ENCODE results near the gene MRPS18B.

Gene MRPS18B

DNA sequence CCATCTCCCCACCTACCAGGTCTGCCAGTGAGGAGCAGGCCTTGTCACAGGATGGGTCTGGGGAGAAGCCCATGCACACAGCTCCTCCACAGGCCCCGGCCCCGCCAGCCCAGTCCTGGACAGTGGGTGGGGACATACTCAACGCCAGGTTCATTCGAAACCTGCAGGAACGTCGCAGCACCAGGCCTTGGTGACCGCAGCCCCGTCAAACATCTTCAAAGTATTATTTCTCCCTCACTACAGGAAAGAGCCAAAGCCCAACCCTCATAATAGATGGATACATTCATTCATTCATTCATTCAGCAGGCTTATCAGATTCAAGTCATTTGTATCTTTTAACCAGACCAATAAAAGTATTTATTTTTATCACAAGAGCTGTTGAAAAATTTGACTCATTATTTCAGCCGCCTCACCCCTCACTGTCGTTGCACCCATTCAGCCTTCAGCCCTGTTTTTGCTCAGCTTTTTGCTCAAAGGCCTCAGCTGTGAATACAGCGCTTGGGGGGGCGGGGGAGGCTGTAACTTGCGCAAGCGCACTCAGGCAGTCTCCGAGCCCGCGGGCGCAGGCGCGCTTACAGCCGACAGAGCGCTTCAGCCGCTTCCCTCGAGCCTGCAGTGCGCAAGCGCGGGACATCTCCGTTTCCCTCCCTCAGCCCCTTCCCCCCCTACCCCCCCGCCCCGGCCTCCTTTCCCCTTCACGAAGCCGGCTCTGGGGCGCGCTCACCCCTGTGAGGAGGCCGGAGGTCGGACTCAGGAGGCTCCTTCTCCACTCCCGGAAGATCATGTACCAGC lies 29.0 kb downstream of the MRPS18B start, which contains the start of gene C6orf136:
TSS of gene C6orf136 (plus strand) at position 684 of the 792 bp plus-strand sequence. CDS start at position 783, 99 bp downstream.
- TF ChIP-seq, protein P1, sequence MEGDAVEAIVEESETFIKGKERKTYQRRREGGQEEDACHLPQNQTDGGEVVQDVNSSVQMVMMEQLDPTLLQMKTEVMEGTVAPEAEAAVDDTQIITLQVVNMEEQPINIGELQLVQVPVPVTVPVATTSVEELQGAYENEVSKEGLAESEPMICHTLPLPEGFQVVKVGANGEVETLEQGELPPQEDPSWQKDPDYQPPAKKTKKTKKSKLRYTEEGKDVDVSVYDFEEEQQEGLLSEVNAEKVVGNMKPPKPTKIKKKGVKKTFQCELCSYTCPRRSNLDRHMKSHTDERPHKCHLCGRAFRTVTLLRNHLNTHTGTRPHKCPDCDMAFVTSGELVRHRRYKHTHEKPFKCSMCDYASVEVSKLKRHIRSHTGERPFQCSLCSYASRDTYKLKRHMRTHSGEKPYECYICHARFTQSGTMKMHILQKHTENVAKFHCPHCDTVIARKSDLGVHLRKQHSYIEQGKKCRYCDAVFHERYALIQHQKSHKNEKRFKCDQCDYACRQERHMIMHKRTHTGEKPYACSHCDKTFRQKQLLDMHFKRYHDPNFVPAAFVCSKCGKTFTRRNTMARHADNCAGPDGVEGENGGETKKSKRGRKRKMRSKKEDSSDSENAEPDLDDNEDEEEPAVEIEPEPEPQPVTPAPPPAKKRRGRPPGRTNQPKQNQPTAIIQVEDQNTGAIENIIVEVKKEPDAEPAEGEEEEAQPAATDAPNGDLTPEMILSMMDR (IDR thresholded peaks at IDR 0.05; ENCODE audit: insufficient read depth, low read length, poor library complexity, severe bottlenecking), result no peak
- peak within 1 kb of the TSS; percentile 95 for H3K4me3 ChIP-seq (replicated peaks; ENCODE audit: low read depth, low read length)
- H3K36me3 ChIP-seq (ENCODE audit: control insufficient read depth, insufficient read depth, low read length), result peaks cover 12% of the 10 kb centered on the region
- no peaks in the 10 kb centered on the region for H3K27me3 ChIP-seq (replicated peaks; ENCODE audit: control insufficient read depth, insufficient read depth, low read length)
- peak; percentile 92 for DNase-seq (ENCODE audit: extremely low read depth, insufficient read length)

DNA sequence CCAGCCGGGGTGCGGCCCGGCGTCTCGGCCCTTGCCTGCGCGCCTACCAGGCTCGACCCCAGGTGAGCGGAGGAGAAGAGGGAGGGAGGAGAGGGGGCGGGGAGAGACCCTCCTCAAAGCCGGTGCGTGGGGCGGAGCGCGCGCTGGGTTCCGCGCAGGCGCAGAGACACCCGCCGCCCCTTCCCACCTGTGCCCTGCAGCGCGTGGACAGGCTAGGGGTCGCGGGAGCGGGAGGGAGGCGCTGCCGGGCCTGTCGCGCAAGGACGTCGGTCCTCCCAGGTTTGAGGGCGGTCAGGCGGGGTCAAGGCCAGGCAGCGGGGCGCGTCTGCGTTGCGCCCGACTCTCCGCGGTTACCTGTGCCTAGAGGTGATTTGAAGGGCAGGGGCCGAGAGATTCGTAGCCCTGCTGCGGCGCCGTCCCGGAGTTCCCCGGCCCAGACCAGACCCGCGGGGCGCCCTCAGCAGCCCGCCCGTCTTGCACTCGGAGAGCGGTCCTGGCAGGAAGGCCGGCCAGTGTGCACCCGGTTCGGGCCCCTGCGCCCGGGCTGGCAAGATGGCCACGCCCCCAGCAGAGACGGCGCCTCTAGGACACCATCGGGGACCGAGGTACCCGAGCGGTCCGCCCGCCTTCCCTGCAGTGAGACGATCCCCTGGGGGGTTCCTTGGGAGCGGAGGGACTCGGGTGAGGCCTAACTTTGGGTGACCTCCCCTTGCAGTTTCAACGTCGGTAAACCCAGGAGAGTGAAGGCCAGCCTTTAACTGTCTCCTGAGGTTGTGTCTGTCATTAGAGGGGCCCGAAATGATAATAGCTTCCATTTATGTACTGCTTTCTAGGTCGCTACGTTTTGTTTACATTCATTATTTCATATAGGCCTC lies 29.8 kb downstream of the MRPS18B start:
- H3K4me3 ChIP-seq (replicated peaks; ENCODE audit: low read depth, low read length), result peak overlapping the region; percentile 95
- peak; percentile 85 for DNase-seq (ENCODE audit: extremely low read depth, insufficient read length)
- H3K27me3 ChIP-seq (replicated peaks; ENCODE audit: control insufficient read depth, insufficient read depth, low read length), result no peaks in the 10 kb centered on the region
- TF ChIP-seq, protein P1 (IDR thresholded peaks at IDR 0.05; ENCODE audit: insufficient read depth, low read length, poor library complexity, severe bottlenecking), result no peak
- peaks cover 14% of the 10 kb centered on the region for H3K36me3 ChIP-seq (ENCODE audit: control insufficient read depth, insufficient read depth, low read length)

DNA sequence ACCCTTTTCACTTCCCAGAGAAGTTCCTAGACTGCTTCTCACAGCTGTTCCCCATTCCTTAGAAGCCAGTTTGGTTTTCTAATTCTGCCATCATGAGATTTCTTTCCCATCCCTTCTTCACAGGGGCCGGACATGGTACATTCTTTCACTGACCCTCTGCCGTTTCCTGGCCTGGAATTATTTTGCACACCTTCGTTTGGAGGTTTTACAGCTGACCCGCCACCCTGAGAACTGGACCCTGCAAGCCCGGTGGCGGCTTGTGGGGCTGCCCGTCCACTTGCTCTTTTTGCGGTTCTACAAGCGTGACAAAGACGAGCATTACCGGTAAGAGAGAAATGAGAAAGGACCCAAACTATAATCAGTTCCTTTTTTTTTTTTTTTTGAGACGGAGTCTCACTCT lies 33.5 kb downstream of the MRPS18B start:
- no peak for DNase-seq (ENCODE audit: extremely low read depth, insufficient read length)
- H3K27me3 ChIP-seq (replicated peaks; ENCODE audit: control insufficient read depth, insufficient read depth, low read length), result no peaks in the 10 kb centered on the region
- peaks cover 29% of the 10 kb centered on the region for H3K36me3 ChIP-seq (ENCODE audit: control insufficient read depth, insufficient read depth, low read length)
- no peak overlapping the region for H3K4me3 ChIP-seq (replicated peaks; ENCODE audit: low read depth, low read length)
- TF ChIP-seq, protein P1 (IDR thresholded peaks at IDR 0.05; ENCODE audit: insufficient read depth, low read length, poor library complexity, severe bottlenecking), result no peak

DNA sequence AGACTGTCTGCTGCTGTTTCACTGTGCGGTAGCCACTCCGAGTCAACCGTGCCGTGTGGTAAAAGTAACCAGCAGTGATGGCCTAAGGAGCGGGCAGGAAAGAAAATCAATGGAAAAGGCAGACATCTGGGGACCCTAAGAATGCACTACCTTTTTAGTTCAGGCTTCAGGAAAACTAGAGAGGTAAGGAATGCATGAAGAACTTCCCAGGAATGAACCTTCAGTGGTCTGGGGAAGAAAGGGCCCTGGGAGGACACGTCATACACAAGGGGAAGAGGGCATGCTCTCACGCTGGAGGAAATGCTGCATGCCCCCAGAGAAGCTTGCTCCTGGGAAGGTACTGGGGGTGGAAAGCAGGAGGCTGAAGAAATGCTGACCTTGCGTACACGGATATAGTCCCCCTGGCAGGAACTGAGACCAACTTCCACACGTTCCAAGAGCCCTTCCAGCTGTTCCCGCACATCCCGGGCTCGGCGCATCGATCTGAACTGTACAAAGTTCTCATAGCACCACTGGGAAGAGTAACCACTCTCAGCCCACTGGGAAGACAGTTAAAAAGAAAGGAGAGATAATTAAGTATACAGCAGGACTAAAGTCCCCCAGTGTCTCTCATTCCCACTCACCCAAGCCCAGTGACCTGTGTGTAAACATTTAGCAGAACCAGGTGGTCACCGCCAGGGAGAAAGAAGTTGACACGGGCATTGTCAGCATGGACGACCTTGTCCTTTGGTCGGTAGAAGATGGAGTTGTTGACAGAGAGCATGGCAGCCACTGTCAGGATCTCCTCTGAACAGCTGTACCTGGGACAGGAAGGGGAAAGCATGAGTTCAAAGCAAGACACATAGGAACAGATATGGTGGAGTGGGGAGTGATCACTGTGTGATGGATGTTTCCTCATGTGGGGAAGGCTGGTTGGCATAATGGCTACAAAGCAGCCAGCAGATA lies 37.4 kb downstream of the MRPS18B start:
- H3K36me3 ChIP-seq (ENCODE audit: control insufficient read depth, insufficient read depth, low read length), result peaks cover 45% of the 10 kb centered on the region

DNA sequence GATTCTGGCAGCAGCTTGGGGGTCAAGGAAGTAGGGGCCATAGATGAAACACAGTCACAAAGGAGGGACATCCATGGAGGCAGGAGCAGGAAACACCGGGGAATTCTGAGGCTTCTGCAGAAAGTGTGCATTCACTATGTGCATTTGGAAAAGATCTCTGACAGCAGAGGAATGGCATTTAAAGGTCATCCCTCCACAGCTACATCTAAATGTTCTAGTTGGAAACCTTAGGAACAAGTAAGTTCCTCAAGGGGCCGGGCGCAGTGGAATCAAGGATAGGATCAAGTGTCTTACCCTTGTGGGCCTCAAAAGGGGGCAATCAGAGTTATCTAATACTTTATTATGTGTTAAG lies 38.1 kb downstream of the MRPS18B start:
- Histone ChIP-seq H3K36me3 (ENCODE audit: control insufficient read depth, insufficient read depth, low read length) (peaks cover 49% of the 10 kb centered on the region), H3K4me3 (replicated peaks; ENCODE audit: low read depth, low read length) (no peak overlapping the region), H3K27me3 (replicated peaks; ENCODE audit: control insufficient read depth, insufficient read depth, low read length) (no peaks in the 10 kb centered on the region)
- TF ChIP-seq, protein P1 (IDR thresholded peaks at IDR 0.05; ENCODE audit: insufficient read depth, low read length, poor library complexity, severe bottlenecking), result no peak
- no peak for DNase-seq (ENCODE audit: extremely low read depth, insufficient read length)

More for the DNA sequence above, 37.4 kb downstream of the MRPS18B start:
- H3K27me3 ChIP-seq (replicated peaks; ENCODE audit: control insufficient read depth, insufficient read depth, low read length), result no peaks in the 10 kb centered on the region
- TF ChIP-seq, protein P1 (IDR thresholded peaks at IDR 0.05; ENCODE audit: insufficient read depth, low read length, poor library complexity, severe bottlenecking), result no peak
- DNase-seq (ENCODE audit: extremely low read depth, insufficient read length), result no peak
- no peak overlapping the region for H3K4me3 ChIP-seq (replicated peaks; ENCODE audit: low read depth, low read length)

All from GM06990 (cell line).